HG03175 (cell line): ENCODE data around the gene PRR23C.
"Not testable (repeated sequence)": the region's sequence is repeated elsewhere in the genome, so short reads cannot be mapped to it uniquely, and the experiment has no call there.

Experiments
- ATAC-seq: cut with Tn5 transposase; IDR thresholded peaks from one replicate; pipeline ENCODE4 v1.9.1; 2021; ENCODE audit warnings: mild to moderate bottlenecking, moderate library complexity; ENCODE audit not compliant: unreplicated experiment

The PRR23C gene

GRCh38 chr3:139044366-139045210, at the start of gene PRR23C:
Gene PRR23C (minus strand): TSS chr3:139044892. CDS start chr3:139044620, 272 bp downstream.
- no peak for ATAC-seq

GRCh38 chr3:139093840-139094239, 49.1 kb upstream of the PRR23C start:
- ATAC-seq: no peak

DNA sequence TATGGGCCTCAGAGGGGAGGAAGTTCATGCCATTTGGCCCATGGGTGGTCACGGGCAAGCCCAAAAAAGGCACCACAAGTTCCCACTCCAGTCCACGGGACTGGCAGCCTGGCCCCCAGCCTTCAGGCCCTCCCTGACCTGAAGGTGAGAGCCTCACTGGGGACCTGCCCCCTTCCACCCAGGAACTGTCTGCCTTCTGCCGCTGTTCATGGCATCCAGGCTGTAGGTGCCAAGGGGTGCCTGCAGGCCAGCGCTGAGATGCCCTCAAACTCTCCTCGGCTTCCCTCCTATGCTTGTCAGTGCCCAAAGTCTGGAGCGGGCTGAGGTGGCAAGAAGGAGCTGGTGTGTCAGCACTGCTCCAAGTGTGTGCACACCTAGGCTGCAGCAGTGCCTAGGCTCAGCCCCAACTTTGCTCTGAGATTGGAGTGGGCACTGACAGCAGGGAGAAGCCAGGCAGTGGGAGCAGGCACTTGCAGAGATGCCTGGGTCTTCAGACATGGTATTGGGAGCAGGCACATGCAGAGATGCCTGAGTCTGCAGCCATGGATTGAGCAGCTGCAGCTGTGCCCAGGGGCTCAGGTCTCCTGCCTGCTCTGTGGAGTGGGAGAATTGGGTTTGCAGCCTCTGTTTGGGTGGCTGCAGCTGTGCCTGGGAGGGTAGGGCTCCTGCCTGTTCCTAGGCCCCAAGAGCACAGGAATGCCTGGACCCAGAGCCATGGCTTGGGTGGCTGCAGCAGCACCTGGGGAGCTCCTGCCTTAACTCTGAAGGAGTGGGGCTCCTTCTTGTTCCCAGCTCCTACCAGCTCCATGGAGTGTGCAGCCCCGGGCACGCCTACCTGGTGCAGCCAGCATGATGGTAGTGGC, 44.0 kb upstream of the PRR23C start:
- ATAC-seq: no peak

- no peak for ATAC-seq
These were observed 42.9 kb upstream of the PRR23C start for GRCh38 chr3:139087621-139088020.

DNA sequence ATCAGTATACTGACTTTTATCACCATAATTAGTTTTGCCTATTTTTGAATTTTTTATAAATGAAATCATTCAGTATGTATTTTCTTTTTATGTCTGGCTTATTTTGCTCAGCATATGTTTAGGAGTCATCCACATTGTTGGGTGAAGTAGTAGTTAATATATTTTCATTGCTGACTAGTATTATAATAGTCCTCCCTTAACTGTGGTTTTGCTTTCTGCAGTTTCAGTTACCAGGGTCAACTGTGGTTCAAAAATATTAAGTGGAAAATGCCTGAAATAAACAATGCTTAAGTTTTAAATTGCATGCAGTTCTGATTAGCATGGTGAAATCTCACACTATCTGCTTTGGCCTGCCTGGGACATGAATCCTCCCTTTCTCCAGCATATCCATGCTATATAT, 39.5 kb upstream of the PRR23C start:
- ATAC-seq: no peak

DNA sequence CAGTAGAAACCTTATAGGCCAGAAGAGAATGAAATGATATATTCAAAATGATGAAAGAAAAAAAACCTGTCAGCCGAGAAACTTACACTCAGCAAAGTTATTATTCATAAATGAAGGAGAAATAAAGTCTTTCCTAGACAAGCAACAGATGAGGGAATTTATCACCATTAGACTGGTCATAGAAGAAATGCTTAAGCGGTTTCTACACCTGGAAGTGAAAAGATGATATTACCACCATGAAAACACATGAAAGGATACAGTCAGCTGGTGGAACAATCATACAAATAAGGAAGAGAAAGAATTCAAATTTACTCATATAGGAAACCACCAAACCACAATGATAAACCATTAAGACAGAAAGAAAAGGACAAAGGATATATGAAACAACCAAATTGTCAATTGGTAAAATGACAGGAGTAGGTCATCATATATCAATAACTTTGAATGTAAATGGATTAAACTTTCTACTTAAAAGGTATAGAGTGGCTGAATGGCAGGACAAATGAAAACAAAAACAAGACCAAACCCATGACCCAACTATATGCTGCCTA, 29.9 kb upstream of the PRR23C start:
- no peak for ATAC-seq

GRCh38 chr3:139062918-139063317, 18.2 kb upstream of the PRR23C start:
- no peak for ATAC-seq

DNA sequence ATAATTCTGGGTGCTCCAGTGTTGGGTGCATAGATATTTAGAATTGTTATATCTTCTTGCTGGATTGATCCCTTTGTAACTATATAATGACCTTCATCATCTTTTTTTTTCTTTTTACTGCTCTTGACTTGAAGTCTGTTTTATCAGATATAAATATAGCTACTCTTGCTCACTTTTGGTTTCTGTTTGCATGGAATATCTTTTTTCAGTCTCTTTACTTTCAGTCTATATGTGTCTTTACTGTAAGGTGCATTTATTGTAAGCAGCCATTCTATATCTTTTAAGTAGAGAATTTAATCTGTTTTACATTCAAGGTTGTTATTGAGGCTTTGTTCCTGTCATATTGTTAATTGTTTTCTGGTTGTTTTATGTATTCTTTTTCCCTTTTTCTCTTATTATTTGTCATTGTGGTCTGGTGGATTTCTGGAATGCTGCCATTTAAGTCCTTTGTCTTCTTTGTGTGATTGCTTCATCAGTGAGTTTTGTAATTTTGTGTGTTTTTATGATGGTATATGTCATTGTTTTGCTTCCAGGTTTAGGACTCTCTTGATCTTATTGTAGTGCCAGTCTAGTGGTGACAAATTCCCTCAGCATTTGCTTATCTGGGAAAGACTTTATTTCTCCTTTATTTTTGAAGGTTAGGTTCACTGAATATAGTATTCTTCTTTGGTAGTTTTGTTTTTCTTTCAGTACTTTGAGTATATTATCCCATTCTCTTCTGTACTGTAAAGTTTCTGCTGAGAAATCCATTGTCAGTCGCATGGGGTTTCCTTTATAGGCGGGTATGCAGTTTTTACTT, 8.3 kb upstream of the PRR23C start:
- no peak for ATAC-seq

DNA sequence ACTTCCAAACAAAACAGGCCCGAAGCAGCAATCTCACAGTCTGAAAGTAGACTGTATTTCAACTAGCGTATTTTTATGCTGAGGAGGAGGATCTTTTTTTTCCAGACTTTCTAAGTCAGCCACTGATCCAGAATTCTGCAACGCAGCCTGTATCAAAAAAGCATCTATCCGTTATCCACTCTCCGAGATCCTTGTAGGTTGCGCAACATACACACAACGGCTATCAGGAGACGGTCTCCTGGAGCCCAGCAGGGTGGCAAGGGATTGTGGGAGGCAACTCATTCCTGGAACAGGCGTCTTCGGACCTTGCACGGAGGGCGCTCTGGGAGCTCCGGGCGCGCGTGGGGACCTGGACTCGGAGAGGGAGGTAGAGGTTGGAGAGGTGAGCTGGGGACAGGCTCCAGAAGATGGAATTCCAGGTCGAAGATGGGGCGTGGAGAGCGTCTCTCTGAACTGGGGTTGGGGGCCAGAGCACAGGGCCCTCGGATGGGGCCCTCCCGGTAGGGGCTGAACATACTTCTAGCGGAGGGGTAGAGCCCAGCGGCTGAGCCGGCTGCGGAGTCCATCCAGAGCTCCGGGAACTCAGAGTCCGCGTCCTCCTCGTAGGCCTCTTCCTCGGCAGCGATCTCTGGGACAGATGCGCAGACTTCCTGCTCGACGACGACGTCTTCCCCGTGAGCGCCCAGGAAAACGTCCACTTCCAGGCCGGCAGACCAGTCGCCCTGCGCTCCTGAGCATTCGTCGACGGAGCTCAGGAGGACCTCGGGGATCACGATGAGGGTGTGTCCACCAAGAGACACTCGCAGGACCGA, 932 bp downstream of the PRR23C start:
- no peak for ATAC-seq

- ATAC-seq: no peak
These were observed 7.2 kb downstream of the PRR23C start for GRCh38 chr3:139037478-139037877.

- no peak for ATAC-seq
These were observed 12.2 kb downstream of the PRR23C start for GRCh38 chr3:139032326-139033002.

DNA sequence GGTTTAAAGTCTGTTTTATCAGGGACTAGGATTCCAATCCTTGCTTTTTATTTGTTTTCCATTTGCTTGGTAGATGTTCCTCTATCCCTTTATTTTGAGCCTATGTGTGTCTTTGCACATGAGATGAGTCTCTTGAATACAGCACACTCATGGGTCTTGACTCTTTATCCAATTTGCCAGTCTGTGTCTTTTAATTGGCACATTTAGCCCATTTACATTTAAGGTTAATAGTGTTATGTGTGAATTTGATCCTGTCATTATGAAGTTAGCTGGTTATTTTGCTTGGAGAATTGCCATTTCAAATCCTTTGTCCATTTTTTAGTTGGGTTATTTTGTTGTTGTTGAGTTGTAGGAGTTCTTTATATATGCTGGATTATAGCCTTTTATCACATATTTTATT, 14.1 kb downstream of the PRR23C start:
- not testable (repeated sequence) for ATAC-seq

- no peak for ATAC-seq
These were observed 19.7 kb downstream of the PRR23C start for GRCh38 chr3:139024968-139025367.

- no peak for ATAC-seq
These were observed 23.8 kb downstream of the PRR23C start, which contains the start of gene PRR23B for GRCh38 chr3:139020868-139021234. Gene PRR23B (minus strand): TSS chr3:139020926. CDS start chr3:139020661, 265 bp downstream.

- no peak for ATAC-seq
These were observed 24.4 kb downstream of the PRR23C start for GRCh38 chr3:139020036-139020867.

DNA sequence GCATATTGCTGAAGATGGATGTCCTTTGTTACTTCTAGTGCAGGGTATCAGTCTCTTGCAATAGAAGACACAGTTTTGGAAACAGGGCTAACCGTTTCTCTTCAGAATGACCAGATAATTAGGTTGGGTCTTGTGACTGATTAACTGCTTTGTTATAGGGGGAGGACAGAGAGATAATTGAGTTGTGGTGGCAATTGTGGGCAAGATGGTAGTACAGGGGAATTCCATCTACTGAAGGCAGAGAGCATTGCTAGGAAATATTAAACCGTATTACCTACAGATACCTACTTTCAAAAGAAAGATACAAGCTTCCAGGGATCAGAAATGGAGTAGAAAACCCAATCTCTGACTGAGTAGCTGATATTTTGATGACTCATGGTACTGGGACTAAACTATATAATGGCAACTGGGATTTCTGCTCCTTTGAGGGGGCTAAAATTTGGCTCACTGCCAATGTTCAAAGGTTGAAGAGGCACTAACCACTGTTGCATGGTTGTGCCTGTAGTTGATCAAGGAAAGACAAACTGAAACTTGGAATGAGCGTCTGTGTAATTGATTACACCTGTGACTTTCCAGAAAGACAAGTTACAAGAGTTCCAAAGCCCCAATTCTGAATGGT, 28.2 kb downstream of the PRR23C start:
- ATAC-seq: no peak

DNA sequence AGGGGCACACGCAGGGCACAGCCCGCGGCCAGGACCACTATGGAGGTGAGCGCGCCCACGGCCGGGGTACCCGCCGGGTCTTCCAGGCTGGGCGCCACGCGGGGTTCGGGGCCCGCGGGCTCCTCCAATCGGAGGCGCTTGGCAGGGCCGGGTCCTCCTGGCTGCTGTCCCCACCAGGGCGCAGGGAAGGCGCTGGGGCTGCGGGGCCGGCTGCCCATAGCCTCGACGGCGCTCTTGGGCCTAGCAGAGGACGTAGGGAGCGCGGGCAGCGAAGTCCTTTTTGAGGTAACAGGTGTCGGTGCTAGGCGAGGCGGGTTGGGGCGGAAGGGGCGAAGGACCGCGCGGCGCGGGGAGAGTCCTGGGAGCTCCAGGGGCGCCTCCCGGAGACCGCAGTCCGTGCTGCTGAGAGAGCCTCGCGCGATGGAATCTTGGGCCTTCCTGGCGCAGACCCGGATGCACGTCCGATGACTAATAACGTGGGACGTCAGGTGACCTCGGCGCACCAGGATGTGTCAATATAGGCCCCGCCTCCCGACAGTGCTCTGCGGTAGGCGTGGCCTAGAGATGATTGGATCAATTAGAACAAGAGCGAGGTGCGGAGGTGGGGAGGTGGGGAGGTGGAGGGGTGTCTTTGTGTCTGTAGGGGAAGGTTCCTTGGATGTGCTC, 38.5 kb downstream of the PRR23C start, which contains the start of gene PRR23A:
Gene PRR23A, minus strand, starts transcription at position 218 of the 666 bp plus-strand sequence. Its CDS starts 0 bp downstream, at position 218.
- no peak for ATAC-seq
